ENCODE data around the gene CSF1.

GRCh38 chr1:109891930-109892329, 18.7 kb upstream of the CSF1 start:
- TF ChIP-seq CTCF (IDR thresholded peaks at IDR 0.05; ENCODE audit: poor library complexity) (no peak), EZH2 (IDR thresholded peaks at IDR 0.05; ENCODE audit: borderline replicate concordance) (no peak), EZH2phosphoT487 (IDR thresholded peaks at IDR 0.05; ENCODE audit: low read depth, severe bottlenecking, unreplicated experiment) (no peak)
